SK-MEL-5 (cell line): Measurements from ENCODE around the gene SNTG2. TPM values are rescaled to one million over a fixed set of nuclear protein-coding genes. Genes with fewer than 3 reads are reported as not detected.

Source experiments
- DNase-seq: peaks from one replicate; pipeline ENCODE4 v3.0.0-alpha.2; 2016; ENCODE audit warnings: low read depth, low spot score
- in situ Hi-C: cut with HindIII; loops from 2 replicates; pipeline ENCODE4 v1.10.0; 2016; ENCODE audit warnings: low sequenced_read_pairs, high pct_unique_total_duplicates, low pct_unique_long_range_greater_than_20kb
- total RNA-seq: library from RNA; depleted of rRNA; stranded (reverse); fragments of >200 nt; shearing (Covaris generic); gene quantifications from 2 replicates; pipeline ENCODE4 v1.2.3, GENCODE V29; 2014

The SNTG2 gene
- total RNA-seq, 1 experiment from 2014 or later = not detected

DNA sequence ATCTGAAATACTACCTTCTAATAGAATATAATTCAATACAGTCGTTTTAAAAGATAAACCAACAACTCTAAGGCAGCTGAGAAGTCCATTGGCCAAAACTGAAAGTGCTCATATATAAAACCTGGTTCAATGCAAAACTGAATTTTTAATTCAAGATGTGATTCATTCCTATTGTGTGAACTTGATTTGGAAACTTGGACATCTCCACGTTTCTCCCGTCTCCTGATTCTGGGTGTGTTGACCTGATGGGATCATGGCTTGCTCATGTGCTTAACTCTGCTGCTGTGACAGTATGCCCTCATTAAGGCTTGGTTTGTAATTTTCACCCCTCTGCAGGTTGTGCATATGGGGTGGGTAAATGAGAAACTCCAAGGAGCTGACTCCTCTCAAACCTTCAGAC, 296.3 kb downstream of the SNTG2 start:
- no peak for DNase-seq
- in situ Hi-C loops = no loop called here

- in situ Hi-C loops = no loop called here
- DNase-seq = no peak
These were observed 297.5 kb downstream of the SNTG2 start for GRCh38 chr2:1248187-1248586.

DNA sequence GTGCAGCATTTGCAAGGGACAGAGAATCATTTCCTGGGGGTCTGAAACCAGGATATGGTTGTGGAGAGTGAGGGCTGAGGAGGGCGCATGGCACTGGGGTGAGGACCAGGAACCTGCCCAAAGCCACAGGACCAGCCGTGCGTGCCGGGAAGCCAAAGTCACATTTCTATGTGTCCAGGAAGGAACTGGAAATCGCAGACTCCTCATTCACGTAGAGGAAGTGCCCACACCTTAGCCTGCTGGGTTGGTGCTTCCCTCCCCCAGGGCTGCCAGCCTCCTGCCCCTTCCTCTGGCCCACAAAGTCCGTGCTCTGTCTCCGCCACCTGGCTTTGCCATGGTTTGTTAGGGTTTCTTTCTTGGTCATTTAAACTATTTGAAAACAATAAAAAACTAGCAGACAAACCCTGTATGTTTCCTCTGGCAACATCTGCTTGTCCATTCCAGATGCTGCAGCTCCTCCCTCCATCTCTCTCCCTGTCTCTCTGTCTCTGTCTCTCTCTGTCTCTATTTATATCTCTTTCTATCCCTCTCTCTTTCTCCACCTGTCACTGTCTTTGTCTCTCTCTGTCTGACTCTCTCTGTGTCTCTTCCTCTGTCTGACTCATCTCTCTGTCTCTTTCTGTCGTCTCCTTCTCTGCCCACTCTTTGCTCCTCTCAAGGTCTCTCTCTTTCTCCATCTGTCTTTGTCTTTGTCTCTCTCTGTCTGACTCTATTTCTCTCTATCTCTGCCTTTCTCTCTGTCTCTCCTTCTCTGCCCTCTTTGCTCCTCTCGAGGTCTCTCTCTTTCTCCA, 299.4 kb downstream of the SNTG2 start:
- in situ Hi-C loops = no loop called here
- no peak for DNase-seq

GRCh38 chr2:1251520-1251919, 300.9 kb downstream of the SNTG2 start:
- DNase-seq = no peak
- in situ Hi-C loops = no loop called here

- in situ Hi-C loops = no loop called here
- DNase-seq = no peak
These were observed 303.0 kb downstream of the SNTG2 start for GRCh38 chr2:1253629-1254028.

DNA sequence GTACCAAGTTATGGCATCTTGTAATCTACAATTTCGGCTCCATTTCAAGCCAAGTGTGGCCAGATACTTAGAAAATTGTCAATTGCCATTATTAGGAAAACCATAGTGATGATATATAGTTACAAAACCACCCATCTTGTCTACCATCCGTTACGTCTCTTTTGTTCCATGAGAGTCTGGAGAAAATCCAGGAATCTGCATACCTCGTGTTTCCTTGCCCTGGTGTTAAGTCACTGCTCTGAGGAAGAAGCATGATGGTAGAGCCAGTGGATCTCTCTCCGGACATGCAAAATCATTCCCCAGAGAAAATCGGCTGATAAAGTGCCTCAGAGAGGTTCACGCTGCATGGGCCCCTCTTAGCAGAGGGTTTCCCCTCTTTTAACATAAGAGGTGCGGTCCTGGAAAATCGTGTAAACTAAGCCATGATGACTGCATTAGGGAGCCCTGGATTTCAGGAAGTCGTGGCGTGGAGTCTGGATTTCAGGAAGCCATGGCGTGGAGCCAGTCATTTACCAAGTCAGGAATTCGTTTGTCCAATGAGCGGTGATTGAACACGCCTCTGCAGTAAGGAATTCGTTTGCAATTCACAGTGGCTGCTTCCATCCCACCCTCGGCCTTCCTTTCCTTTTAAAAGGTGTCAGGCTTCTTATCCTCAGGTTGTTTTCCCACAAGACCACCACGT, 304.2 kb downstream of the SNTG2 start:
- in situ Hi-C loops = no loop called here
- no peak for DNase-seq

GRCh38 chr2:1256632-1257324, 306.1 kb downstream of the SNTG2 start:
- in situ Hi-C loops = no loop called here
- no peak for DNase-seq

- DNase-seq = no peak
- in situ Hi-C loops = no loop called here
These were observed 306.7 kb downstream of the SNTG2 start for GRCh38 chr2:1257334-1257733.

- in situ Hi-C loops = no loop called here
- DNase-seq = no peak
These were observed 309.1 kb downstream of the SNTG2 start for GRCh38 chr2:1259746-1260145.

GRCh38 chr2:1262609-1263008, 312.0 kb downstream of the SNTG2 start:
- in situ Hi-C loops = no loop called here

DNA sequence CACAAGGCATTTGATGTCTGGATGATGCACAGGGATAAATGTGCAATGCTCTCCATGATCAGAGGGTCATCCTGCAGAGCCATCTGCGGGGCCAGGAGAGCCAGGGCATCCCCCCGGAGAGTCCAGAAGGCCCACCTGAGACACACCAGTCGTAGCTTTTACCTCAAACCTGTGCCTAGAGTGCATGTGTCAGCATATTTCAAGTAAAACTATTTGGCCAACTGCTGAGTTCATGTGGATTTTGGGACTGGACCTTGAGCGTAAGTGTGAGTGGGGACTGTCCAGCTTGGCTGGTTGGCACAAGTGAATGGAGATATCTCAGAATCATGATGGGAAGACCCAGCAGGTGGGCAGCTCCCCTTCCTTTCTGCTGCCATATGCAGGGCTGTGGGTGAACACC, 314.8 kb downstream of the SNTG2 start:
- DNase-seq = no peak
- in situ Hi-C loops = no loop called here

More at GRCh38 chr2:1262609-1263008, 312.0 kb downstream of the SNTG2 start:
- no peak for DNase-seq

- in situ Hi-C loops = no loop called here
These were observed 315.7 kb downstream of the SNTG2 start for GRCh38 chr2:1266351-1266750.

GRCh38 chr2:1268034-1268433, 317.4 kb downstream of the SNTG2 start:
- in situ Hi-C loops = no loop called here
- no peak for DNase-seq

More at GRCh38 chr2:1266351-1266750, 315.7 kb downstream of the SNTG2 start:
- no peak for DNase-seq

- in situ Hi-C loops = no loop called here
- DNase-seq = no peak
These were observed 319.2 kb downstream of the SNTG2 start for GRCh38 chr2:1269812-1270211.

GRCh38 chr2:1272835-1273234, 322.2 kb downstream of the SNTG2 start:
- no peak for DNase-seq
- in situ Hi-C loops = no loop called here

DNA sequence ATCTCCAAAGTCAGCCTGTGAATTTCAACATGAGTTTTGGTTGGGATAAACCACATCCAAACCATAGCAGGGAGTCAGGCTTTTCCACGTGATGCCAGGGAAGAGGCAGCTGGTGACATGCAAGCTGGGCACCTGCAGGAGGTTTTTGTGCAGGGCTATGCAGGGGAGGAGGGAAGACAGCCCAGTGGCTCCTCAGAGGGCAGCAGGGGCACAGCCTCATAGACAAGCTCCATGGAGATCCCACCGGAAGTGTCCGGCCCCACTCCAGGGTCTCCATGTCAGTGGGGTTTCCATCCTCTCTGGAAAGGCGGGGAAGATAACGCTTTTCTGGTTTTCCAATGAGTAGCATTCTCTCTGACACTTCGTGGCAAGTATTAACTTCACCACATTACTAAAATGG, 327.0 kb downstream of the SNTG2 start:
- in situ Hi-C loops = no loop called here
- DNase-seq = no peak

GRCh38 chr2:1278125-1278524, 327.5 kb downstream of the SNTG2 start:
- in situ Hi-C loops = no loop called here
- DNase-seq = no peak

DNA sequence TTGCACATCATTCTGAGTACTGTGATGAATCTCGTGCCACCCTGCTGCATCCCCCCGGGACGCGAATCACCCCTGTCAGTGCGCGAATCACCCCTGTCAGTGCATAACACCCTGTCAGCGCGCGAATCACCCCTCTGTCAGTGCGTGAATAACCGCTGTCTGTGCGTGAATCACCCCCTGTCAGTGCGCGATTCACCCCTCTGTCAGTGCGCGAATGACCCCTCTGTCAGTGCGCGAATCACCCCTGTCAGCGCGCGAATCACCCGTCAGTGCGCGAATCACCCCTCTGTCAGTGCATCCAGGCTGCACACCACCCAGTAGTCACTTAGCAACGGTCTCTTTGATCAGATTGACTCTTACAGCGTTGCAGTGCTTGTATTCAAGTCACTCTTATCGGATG, 328.2 kb downstream of the SNTG2 start:
- no peak for DNase-seq
- in situ Hi-C loops = no loop called here

DNA sequence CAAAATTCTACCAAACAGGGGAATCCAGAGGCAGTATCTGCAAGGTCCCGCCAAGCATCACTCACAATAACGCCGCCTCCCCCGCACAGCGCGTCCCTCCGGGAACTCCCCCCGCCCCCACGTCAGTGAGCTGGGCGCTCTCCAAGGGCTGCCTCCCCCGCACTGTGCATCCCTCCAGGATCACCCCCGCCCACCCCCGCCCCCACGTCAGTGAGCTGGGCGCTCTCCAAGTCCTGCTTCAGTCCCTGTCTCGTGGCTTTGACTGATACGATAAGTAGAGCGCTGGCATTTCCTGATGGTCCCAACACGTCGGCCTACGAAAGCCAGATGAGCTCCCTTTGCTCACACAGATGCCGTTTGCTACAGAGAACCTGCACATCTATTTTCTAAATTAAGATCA, 331.9 kb downstream of the SNTG2 start:
- in situ Hi-C loops = no loop called here
- no peak for DNase-seq
